SK-N-SH (cell line): Measurements from ENCODE around the gene UBA3. TPM values are rescaled to one million over a fixed set of nuclear protein-coding genes. Genes with fewer than 3 reads are reported as not detected.

Experiments
- CTCF ChIA-PET: fragments of 300-600, 350-600 bp; formaldehyde crosslinking; extraction: SDS; loops from one replicate; lab custom pipeline; 2021; lab: Yijun Ruan, JAX
- POLR2A ChIA-PET: fragments of 350-600 bp; sonication (Branson Sonifier 250); formaldehyde crosslinking; extraction: SDS; loops from one replicate; lab custom pipeline; 2020; ENCODE audit warnings: antibody characterized with exemption, inconsistent platforms; lab: Yijun Ruan, JAX
- DNase-seq: peaks from one replicate; pipeline ENCODE4 v3.0.0; 2012
- H2AFZ ChIP-seq: fragments of 200-600 bp; sonication (generic); 2 replicates; pipeline ENCODE4 v1.8.1; 2016; ENCODE audit warnings: antibody characterized with exemption, mild to moderate bottlenecking, low read depth
- H3F3A ChIP-seq: fragments of 200-600 bp; sonication (generic); replicated peaks from 2 replicates; pipeline ENCODE3; 2016; ENCODE audit warnings: antibody characterized with exemption, mild to moderate bottlenecking; ENCODE audit not compliant: insufficient read depth
- H3K27ac ChIP-seq, 2 experiments: fragments of 200-500 bp in 1 of 2; fragments of 200-600 bp in 1 of 2; sonication (Bioruptor generic) in 1 of 2; sonication (generic), shearing (Covaris generic) in 1 of 2; 2 replicates each; pipeline versions ENCODE4 v1.5.1 to v1.6.1; 2014 to 2016; ENCODE audit warnings: low read depth in 2 of 2, inconsistent platforms in 1 of 2, low read length in 1 of 2, mild to moderate bottlenecking in 1 of 2, mixed read lengths in 1 of 2
- H3K27me3 ChIP-seq: fragments of 200-600 bp; sonication (generic), shearing (Covaris generic); 2 replicates; pipeline ENCODE4 v1.6.1; 2016; ENCODE audit warnings: mixed run types; ENCODE audit not compliant: insufficient read depth
- H3K36me3 ChIP-seq, 2 experiments: fragments of 200-500 bp in 1 of 2; fragments of 200-600 bp in 1 of 2; sonication (Bioruptor generic) in 1 of 2; sonication (generic) in 1 of 2; replicated peaks in 1 of 2; 2 replicates each; pipeline versions ENCODE3 to v1.5.1; 2014 to 2016; ENCODE audit warnings: low read length in 1 of 2, mild to moderate bottlenecking in 1 of 2; ENCODE audit not compliant: insufficient read depth in 2 of 2, control insufficient read depth in 1 of 2
- H3K4me1 ChIP-seq, 2 experiments: fragments of 200-500 bp in 1 of 2; fragments of 200-600 bp in 1 of 2; sonication (Bioruptor generic) in 1 of 2; sonication (generic), shearing (Covaris generic) in 1 of 2; 2 replicates each; pipeline versions ENCODE4 v1.5.1 to v1.6.1; 2014 to 2016; ENCODE audit warnings: low read depth in 1 of 2, low read length in 1 of 2, mixed run types in 1 of 2; ENCODE audit not compliant: insufficient read depth in 2 of 2, control insufficient read depth in 1 of 2
- H3K4me2 ChIP-seq: fragments of 200-600 bp; sonication (generic), shearing (Covaris generic); 2 replicates; pipeline ENCODE4 v1.6.1; 2017; ENCODE audit warnings: mixed run types
- H3K4me3 ChIP-seq, 2 experiments: fragments of 200-500 bp in 1 of 2; fragments of 200-600 bp in 1 of 2; sonication (Bioruptor generic) in 1 of 2; sonication (generic), shearing (Covaris generic) in 1 of 2; 2 replicates each; pipeline versions ENCODE4 v1.5.1 to v1.8.1; 2014 to 2016; ENCODE audit warnings: low read depth in 2 of 2, inconsistent platforms in 1 of 2, low read length in 1 of 2, mild to moderate bottlenecking in 1 of 2, mixed read lengths in 1 of 2, moderate library complexity in 1 of 2
- H3K79me2 ChIP-seq: fragments of 200-600 bp; sonication (generic); 2 replicates; pipeline ENCODE4 v1.8.1; 2017; ENCODE audit warnings: mild to moderate bottlenecking; ENCODE audit not compliant: insufficient read depth
- H3K9ac ChIP-seq: fragments of 200-600 bp; sonication (generic); 2 replicates; pipeline ENCODE4 v1.6.1; 2017; ENCODE audit warnings: mixed run types
- H3K9me2 ChIP-seq: fragments of 200-600 bp; sonication (generic); 2 replicates; pipeline ENCODE4 v1.6.1; 2017; ENCODE audit warnings: mixed run types
- H3K9me3 ChIP-seq: fragments of 200-600 bp; sonication (generic); 2 replicates; pipeline ENCODE4 v1.6.1; 2017; ENCODE audit warnings: mixed run types, mild to moderate bottlenecking, moderate library complexity
- H4K20me1 ChIP-seq: fragments of 200-600 bp; sonication (generic); 2 replicates; pipeline ENCODE4 v1.6.1; 2017; ENCODE audit warnings: mild to moderate bottlenecking, mixed run types; ENCODE audit not compliant: insufficient read depth
- ELF1 ChIP-seq: IDR thresholded peaks from 2 replicates; pipeline ENCODE4 v1.4.0; 2012
- EP300 ChIP-seq, 2 experiments: IDR thresholded peaks; 2 replicates each; pipeline versions ENCODE4 v1.4.0 to v1.6.1; 2012; ENCODE audit warnings: borderline replicate concordance in 1 of 2, low read depth in 1 of 2, low read length in 1 of 2
- FOXJ3 ChIP-seq: sonication (generic); formaldehyde crosslinking; IDR thresholded peaks from 2 replicates; pipeline ENCODE4 v1.5.1; 2020; ENCODE audit warnings: mild to moderate bottlenecking, missing genetic modification reagents
- GABPA ChIP-seq: IDR thresholded peaks from 2 replicates; pipeline ENCODE4 v1.4.0; 2012; ENCODE audit warnings: low read depth, mild to moderate bottlenecking
- MAX ChIP-seq: IDR thresholded peaks from 2 replicates; pipeline ENCODE4 v1.4.0; 2012; ENCODE audit warnings: low read depth
- MXI1 ChIP-seq: IDR thresholded peaks from 2 replicates; pipeline ENCODE4 v1.6.1; 2012; ENCODE audit warnings: mild to moderate bottlenecking, low read depth, low read length, improper control_type of control experiment
- RXRA ChIP-seq: IDR thresholded peaks from 2 replicates; pipeline ENCODE4 v1.4.0; 2012; ENCODE audit warnings: low read depth, mild to moderate bottlenecking, borderline replicate concordance
- SMC3 ChIP-seq: IDR thresholded peaks from 2 replicates; pipeline ENCODE4 v1.6.1; 2012; ENCODE audit warnings: low read depth, low read length, improper control_type of control experiment
- WGBS: methylation state at CpG from one replicate; pipeline ENCODE4 v1.1.6; 2017; ENCODE audit warnings: low lambda C conversion rate; 5-methylcytosine and 5-hydroxymethylcytosine counted together
- polyA plus RNA-seq, 3 experiments: library from polyadenylated mRNA; depleted of rRNA; stranded (reverse); fragments of >200 nt; gene quantifications; 2 replicates each; pipeline ENCODE4 v1.2.3, GENCODE V29; 2012
- TF ChIP-seq, protein P1 (sequence below): fragments of 150-350 bp; IDR thresholded peaks from 2 replicates; pipeline ENCODE4 v1.6.1; 2016; ENCODE audit warnings: mild to moderate bottlenecking, low read depth, low read length

Gene UBA3
- polyA plus RNA-seq, 1 of the 3 experiments (the other 2 are of a cell fraction): 43.0 TPM

GRCh38 chr3:69011096-69011730 is 69.0 kb downstream of the UBA3 start:
- peaks cover 9% of the 10 kb centered on the region for H3F3A ChIP-seq
- H3K4me2 ChIP-seq: no peak overlapping the region
- no peaks in the 10 kb centered on the region for H3K9me3 ChIP-seq
- H2AFZ ChIP-seq: no peak overlapping the region
- H3K9me2 ChIP-seq: no peaks in the 10 kb centered on the region
- TF ChIP-seq MXI1 (no peak), EP300 (IDR thresholded peaks at IDR 0.05; ENCODE audit: borderline replicate concordance in 1 of 2, low read depth in 1 of 2, low read length in 1 of 2) (no peak), MAX (no peak), SMC3 (no peak), RXRA (no peak), FOXJ3 (no peak)
- TF ChIP-seq, protein P1, sequence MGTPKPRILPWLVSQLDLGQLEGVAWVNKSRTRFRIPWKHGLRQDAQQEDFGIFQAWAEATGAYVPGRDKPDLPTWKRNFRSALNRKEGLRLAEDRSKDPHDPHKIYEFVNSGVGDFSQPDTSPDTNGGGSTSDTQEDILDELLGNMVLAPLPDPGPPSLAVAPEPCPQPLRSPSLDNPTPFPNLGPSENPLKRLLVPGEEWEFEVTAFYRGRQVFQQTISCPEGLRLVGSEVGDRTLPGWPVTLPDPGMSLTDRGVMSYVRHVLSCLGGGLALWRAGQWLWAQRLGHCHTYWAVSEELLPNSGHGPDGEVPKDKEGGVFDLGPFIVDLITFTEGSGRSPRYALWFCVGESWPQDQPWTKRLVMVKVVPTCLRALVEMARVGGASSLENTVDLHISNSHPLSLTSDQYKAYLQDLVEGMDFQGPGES: no peak
- TF ChIP-seq, all 33 proteins: peak for 0
- 95% methylated on average over 8 of the region's 8 CpGs for WGBS
- DNase-seq: no peak
- Histone ChIP-seq H4K20me1 (no peaks in the 10 kb centered on the region), H3K27me3 (no peaks in the 10 kb centered on the region), H3K4me3 (no peak overlapping the region), H3K27ac (peak overlapping the region in 1 of 2 experiments; percentile 80; a peak in 1 of 4 replicates), H3K36me3 (peaks cover 10 to 35% of the 10 kb centered on the region in 2 experiments), H3K4me1 (peaks cover 0 to 15% of the 10 kb centered on the region in 2 experiments; a peak in 3 of 4 replicates), H3K79me2 (peaks cover 10% of the 10 kb centered on the region; the same call in 1 of the 2 replicates), H3K9ac (no peak overlapping the region)
- ChIA-PET POLR2A (no interaction called here), CTCF (interaction anchor here (1.2 kb wide), 1 partner anchor 39 kb away, joined by 3 read pairs; no protein-coding TSS in a partner anchor)

DNA sequence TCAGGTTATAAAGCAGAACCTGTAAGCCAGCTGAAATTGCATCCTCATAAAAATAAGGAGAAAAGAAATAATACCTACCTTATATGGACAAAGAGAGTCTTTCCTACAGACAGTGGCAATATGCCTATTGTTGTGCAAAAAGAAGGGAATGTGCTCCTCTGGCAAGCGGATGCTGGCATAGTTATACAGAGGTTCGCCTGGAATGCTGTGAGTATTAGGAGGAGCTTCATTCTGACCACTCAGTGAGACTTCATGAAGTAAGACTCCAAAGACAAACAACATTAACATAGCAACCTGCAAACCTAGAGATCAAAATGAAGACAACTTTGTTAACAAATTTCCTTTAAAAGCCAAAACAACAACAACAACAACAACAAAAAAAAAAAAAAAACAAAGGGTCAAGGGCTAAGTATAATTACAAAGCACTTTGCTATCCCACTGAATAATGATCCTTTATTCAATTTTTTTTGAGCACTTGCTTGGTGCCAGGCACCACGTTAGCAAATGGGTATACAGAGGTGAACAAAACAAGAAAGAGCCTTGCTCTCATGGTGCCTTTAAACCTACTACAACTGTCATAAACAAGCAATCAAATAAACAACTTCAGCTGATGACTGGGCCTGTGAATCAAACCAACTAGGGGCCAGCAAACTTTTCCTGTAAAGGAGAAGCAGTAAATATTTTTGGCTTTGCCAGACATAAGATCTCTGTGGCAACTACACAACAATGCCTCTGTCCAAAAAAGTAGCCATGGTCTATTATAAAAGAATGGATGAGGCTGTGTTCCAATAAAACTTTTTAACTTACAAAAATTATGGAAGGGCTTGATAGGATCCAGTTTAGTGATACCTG is 70.4 kb downstream of the UBA3 start:
- DNase-seq: no peak
- 81% methylated on average over 3 of the region's 3 CpGs for WGBS

More for the DNA sequence above, 70.4 kb downstream of the UBA3 start:
- H3K9me2 ChIP-seq: no peaks in the 10 kb centered on the region
- peaks cover 10 to 44% of the 10 kb centered on the region in 2 experiments for H3K36me3 ChIP-seq
- no peak for TF ChIP-seq GABPA
- no peak for TF ChIP-seq ELF1
- TF ChIP-seq, all 33 proteins: peak for 0
- Histone ChIP-seq H3K4me3 (no peak overlapping the region), H3K4me1 (peaks cover 0 to 15% of the 10 kb centered on the region in 2 experiments; a peak in 3 of 4 replicates), H3F3A (peaks cover 9% of the 10 kb centered on the region), H3K27ac (no peak overlapping the region), H3K27me3 (no peaks in the 10 kb centered on the region), H3K4me2 (no peak overlapping the region), H3K79me2 (peaks cover 3% of the 10 kb centered on the region; the same call in 1 of the 2 replicates), H4K20me1 (no peaks in the 10 kb centered on the region), H2AFZ (no peak overlapping the region), H3K9ac (no peak overlapping the region), H3K9me3 (no peaks in the 10 kb centered on the region)
- CTCF ChIA-PET: no interaction called here
- POLR2A ChIA-PET: no interaction called here
